ENCODE data around the gene ERICH4. TPM values are rescaled to one million over a fixed set of nuclear protein-coding genes. Genes with fewer than 3 reads are reported as not detected.

Gene ERICH4
- total RNA-seq, 6 experiments from 2014 or later: not detected

- no peak overlapping the region for H3K27ac Mint-ChIP-seq
- no peak for DNase-seq
- H3K4me3 Mint-ChIP-seq: no peak overlapping the region
- H3K4me1 Mint-ChIP-seq (ENCODE audit: low read depth): peaks cover 10% of the 10 kb centered on the region; the same call in 1 of the 2 replicates
- TF ChIP-seq CTCF (IDR thresholded peaks at IDR 0.05): no peak
- H3K36me3 Mint-ChIP-seq (ENCODE audit: low read depth): peaks cover 23% of the 10 kb centered on the region; the same call in 1 of the 2 replicates
- H3K9me3 Mint-ChIP-seq: no peaks in the 10 kb centered on the region
- H3K27me3 Mint-ChIP-seq (ENCODE audit: insufficient read depth): peaks cover 2% of the 10 kb centered on the region; the same call in 1 of the 2 replicates
Measured at GRCh38 chr19:41436674-41436951, 6.3 kb upstream of the ERICH4 start.

GRCh38 chr19:41437944-41438574 is 4.9 kb upstream of the ERICH4 start:
- TF ChIP-seq CTCF (IDR thresholded peaks at IDR 0.05): no peak
- no peak overlapping the region for H3K27ac Mint-ChIP-seq
- no peak overlapping the region for H3K4me3 Mint-ChIP-seq
- H3K4me1 Mint-ChIP-seq (ENCODE audit: low read depth): peaks cover 10% of the 10 kb centered on the region; the same call in 1 of the 2 replicates
- no peak for DNase-seq
- H3K36me3 Mint-ChIP-seq (ENCODE audit: low read depth): peaks cover 16% of the 10 kb centered on the region; the same call in 1 of the 2 replicates
- no peaks in the 10 kb centered on the region for H3K9me3 Mint-ChIP-seq
- H3K27me3 Mint-ChIP-seq (ENCODE audit: insufficient read depth): peaks cover 2% of the 10 kb centered on the region; the same call in 1 of the 2 replicates

- no peaks in the 10 kb centered on the region for H3K9me3 Mint-ChIP-seq
- peaks cover 11% of the 10 kb centered on the region; the same call in 1 of the 2 replicates for H3K36me3 Mint-ChIP-seq (ENCODE audit: low read depth)
- peak; percentile 92 for DNase-seq
- peaks cover 13% of the 10 kb centered on the region for H3K27me3 Mint-ChIP-seq (ENCODE audit: insufficient read depth)
- peaks cover 10% of the 10 kb centered on the region; the same call in 1 of the 2 replicates for H3K4me1 Mint-ChIP-seq (ENCODE audit: low read depth)
- no peak within 1 kb of the TSS for H3K27ac Mint-ChIP-seq
- peak; percentile 63 for TF ChIP-seq CTCF (IDR thresholded peaks at IDR 0.05)
- H3K4me3 Mint-ChIP-seq: no peak within 1 kb of the TSS
Measured at GRCh38 chr19:41439441-41440222, 3.3 kb upstream of the ERICH4 start, which contains the start of gene DMAC2. DMAC2 (minus strand) TSS chr19:41439912; CDS start chr19:41439899, 13 bp downstream.

- H3K4me1 Mint-ChIP-seq (ENCODE audit: low read depth): peaks cover 10% of the 10 kb centered on the region; the same call in 1 of the 2 replicates
- no peak overlapping the region for H3K27ac Mint-ChIP-seq
- no peak for DNase-seq
- no peaks in the 10 kb centered on the region for H3K9me3 Mint-ChIP-seq
- TF ChIP-seq CTCF (IDR thresholded peaks at IDR 0.05): no peak
- peaks cover 16% of the 10 kb centered on the region for H3K27me3 Mint-ChIP-seq (ENCODE audit: insufficient read depth)
- no peak overlapping the region for H3K4me3 Mint-ChIP-seq
- H3K36me3 Mint-ChIP-seq (ENCODE audit: low read depth): peaks cover 10% of the 10 kb centered on the region; the same call in 1 of the 2 replicates
Measured at GRCh38 chr19:41441321-41441945, 1.5 kb upstream of the ERICH4 start.

- H3K36me3 Mint-ChIP-seq (ENCODE audit: low read depth): no peaks in the 10 kb centered on the region
- no peak overlapping the region for H3K27ac Mint-ChIP-seq
- peaks cover 34% of the 10 kb centered on the region for H3K27me3 Mint-ChIP-seq (ENCODE audit: insufficient read depth)
- TF ChIP-seq CTCF (IDR thresholded peaks at IDR 0.05): no peak; the same call in 1 of the 2 replicates
- no peak overlapping the region for H3K4me3 Mint-ChIP-seq
- no peak for DNase-seq
- H3K9me3 Mint-ChIP-seq: no peaks in the 10 kb centered on the region
- H3K4me1 Mint-ChIP-seq (ENCODE audit: low read depth): peaks cover 10% of the 10 kb centered on the region; the same call in 1 of the 2 replicates
Measured at GRCh38 chr19:41443813-41444455, 978 bp downstream of the ERICH4 start.

Measured in HFFc6 (cell line).